GM19372 (cell line): ENCODE results near the gene SMARCD1.

Experiments used
- ATAC-seq: cut with Tn5 transposase; IDR thresholded peaks from one replicate; pipeline ENCODE4 v1.9.1; 2021; ENCODE audit warnings: mild to moderate bottlenecking, low read depth, moderate library complexity; ENCODE audit not compliant: unreplicated experiment

SMARCD1 gene

GRCh38 chr12:50056639-50056976 lies 28.5 kb upstream of the SMARCD1 start:
- ATAC-seq, result no peak

DNA sequence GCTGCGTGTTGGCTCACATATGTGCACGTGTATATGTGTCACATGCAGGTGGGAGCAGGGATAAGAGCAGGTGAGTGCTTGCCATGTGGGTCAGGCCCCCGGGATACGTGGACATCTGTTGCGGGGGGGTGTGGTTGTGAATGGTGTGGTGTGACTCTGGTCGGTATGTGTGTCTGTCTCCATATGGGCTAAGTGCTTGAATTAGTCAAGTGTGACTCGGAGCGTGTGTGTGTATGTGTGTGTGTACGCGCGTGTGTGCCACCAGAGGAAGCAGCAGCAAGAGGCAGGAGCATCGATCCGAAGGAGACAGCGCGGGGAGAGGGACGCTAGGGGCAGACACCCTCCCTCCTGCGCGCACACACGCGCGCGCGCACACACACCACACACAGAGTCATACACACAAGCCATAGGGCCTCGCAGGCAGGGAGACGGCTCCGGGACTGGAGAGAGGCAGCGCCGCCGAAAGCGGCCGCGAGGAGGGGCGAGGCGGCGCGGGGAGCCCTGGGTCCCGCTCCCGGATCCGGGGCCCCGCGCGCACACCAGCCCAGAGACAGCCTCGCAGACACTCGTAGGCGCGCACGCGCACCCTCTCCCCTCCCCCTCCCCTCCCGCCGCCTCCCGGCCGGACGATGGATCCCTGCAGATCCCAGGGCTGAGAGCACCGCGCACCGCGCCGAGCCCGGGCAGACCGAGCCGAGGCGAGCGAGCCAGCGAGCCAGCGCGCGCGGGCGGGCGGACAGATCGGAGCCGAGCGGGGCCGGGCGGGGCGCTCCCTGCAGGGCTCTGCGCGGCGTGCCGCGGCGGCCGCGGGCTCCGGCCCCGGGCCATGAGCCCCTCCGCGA lies 27.9 kb upstream of the SMARCD1 start, which contains the start of gene ASIC1:
Gene ASIC1 (plus strand): TSS at position 597 of the 842 bp plus-strand sequence. CDS start 1,171 bp downstream, outside the sequence.
- no peak for ATAC-seq

DNA sequence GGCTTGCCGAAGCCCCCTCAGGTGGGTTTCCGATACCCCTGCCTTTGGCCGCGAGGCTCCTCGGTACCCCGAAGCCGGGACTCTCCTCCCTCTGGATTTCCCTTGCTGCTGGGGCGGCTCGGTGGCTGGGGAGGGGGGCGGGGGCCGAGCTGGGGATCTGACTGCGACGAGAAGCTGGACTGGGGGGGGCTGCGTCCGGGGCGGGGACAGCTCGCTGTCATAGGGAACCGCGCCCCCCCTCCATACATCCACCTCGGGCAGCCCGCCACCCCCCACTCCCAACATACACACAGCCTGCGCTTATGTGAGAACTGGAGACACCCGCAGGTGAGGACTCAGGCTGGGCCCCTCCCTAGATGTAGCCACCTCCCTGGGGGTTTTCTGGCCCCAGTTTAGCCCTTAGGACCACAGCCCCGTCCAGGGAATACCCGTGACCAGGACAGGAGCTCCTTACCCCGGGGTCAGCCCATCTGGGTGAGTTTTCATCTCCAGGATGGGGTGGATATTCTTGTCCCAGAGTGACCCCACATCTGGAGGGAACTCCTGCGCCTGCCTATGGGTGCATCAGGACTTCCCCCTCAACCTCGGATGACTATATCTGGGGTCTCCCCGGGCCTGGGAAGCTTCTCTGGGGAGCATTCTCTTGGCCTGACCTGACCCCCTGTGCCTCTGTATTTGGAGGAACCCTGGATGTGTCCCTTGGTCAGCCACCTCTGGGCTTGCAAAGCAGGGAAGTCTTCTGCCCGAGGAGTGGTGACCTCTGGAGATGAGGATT lies 27.1 kb upstream of the SMARCD1 start:
- no peak for ATAC-seq

GRCh38 chr12:50058743-50059312 lies 26.3 kb upstream of the SMARCD1 start:
- no peak for ATAC-seq

- ATAC-seq, result no peak
Measured at GRCh38 chr12:50059440-50060119, 25.6 kb upstream of the SMARCD1 start.

GRCh38 chr12:50060120-50060468 lies 25.0 kb upstream of the SMARCD1 start:
- ATAC-seq, result no peak

GRCh38 chr12:50061171-50061570 lies 24.0 kb upstream of the SMARCD1 start:
- ATAC-seq, result no peak

DNA sequence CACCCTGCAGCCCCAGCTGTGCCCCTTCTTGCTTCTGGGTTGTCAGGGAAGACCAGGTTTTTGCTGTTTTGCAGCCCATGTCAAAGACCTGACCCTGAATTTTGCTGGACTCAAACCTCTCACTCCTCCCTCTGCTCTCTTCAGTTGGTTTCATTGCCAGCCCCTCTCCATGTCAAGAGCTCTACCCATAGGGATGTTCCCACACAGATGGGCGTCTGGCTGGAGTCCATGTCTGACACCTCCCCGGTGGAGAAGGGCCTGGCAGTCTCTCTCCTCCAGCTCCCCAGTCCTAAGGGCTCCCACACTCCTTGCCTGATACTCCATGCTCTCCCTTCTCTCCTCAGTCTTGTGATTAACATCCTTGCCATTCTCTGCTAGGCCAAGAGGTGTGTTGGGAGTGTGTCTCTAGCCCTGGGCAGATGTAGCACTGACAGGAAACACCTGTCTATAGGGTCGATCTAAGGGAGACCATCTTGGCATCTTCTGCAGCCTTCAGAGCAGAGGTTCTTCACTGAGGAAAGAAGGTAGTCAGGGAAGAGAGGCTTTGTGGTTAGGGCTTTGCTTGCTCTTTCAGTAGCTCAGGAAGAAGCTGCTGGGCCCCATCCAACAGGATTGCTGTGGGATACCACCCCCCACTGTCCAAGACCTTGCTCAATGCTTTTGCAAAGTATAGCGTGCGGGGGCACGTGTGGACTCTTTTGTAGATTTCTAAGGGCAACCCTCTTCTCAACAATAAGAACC lies 23.0 kb upstream of the SMARCD1 start:
- no peak for ATAC-seq

DNA sequence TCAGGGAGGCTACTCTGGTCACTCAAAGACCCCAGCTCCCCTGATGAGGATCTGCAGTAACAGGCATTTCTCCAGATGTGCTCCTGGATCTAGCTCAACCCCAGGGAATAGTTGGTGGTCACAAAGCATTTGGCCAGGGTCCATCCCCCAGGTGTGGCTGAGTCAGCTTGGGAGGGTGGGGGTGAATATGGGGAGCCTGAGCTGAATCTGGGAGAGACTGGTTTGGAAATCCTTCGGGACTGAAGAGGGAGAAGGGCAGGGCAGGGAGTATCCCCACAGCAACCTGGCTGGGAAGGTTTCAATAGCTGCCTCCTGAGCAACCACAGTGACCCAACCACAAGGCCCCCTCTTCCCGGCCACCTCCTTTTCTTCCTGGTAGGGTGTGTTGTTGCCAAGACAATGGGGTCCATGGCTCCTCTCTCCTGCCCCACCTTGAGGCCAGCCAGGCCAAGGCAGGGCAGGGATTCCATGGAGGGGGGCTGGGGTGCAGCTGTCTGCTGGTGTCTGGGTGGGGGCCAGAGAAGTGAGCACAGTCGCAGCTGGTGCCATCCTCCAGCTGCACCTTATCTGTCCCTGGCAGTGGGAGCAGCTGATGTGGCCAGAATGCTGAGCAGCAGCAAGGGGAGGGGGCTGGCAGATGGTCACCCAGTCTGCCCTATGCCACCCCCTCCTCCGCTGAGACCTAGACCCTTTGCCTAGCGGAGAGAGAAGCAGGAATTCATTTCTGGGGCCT lies 22.2 kb upstream of the SMARCD1 start:
- no peak for ATAC-seq

GRCh38 chr12:50065726-50066310 lies 19.3 kb upstream of the SMARCD1 start:
- no peak for ATAC-seq

DNA sequence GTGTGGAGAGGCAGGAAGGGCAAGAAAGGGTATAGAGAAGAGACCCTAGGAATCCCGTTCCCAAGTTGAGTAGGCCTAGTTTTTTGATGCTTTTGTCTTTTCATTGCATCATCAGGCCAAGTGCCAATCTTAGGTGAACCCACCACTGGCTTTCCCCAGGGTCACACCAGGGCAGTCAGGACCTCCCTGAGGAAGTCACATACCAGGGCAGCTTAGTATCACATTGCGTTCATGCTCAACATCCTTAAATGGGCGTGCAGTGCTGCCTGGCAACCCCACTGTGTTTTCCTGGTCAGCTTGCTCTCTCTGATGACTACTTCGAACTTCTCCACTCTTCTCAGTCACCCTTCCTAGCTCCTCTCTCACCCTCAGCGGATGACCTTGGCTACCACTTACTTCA lies 18.7 kb upstream of the SMARCD1 start:
- ATAC-seq, result no peak

DNA sequence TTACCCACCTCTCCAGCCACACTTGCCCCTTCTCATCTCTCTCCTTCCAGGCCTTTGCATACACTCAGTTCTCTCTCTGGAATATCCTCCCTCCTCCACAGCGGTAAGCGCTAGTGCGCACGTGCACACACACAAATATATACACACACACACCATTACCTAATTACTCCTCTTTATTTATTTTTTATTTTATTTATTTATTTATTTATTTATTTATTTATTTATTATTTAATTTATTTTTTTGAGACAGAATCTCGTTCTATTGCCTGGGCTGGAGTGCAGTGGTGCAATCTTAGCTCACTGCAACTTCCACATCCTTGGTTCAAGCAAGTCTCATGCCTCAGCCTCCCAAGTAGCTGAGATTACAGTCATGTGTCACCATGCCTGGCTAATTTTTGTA lies 16.1 kb upstream of the SMARCD1 start:
- no peak for ATAC-seq

- ATAC-seq, result no peak
Measured at GRCh38 chr12:50069539-50069938, 15.6 kb upstream of the SMARCD1 start.

DNA sequence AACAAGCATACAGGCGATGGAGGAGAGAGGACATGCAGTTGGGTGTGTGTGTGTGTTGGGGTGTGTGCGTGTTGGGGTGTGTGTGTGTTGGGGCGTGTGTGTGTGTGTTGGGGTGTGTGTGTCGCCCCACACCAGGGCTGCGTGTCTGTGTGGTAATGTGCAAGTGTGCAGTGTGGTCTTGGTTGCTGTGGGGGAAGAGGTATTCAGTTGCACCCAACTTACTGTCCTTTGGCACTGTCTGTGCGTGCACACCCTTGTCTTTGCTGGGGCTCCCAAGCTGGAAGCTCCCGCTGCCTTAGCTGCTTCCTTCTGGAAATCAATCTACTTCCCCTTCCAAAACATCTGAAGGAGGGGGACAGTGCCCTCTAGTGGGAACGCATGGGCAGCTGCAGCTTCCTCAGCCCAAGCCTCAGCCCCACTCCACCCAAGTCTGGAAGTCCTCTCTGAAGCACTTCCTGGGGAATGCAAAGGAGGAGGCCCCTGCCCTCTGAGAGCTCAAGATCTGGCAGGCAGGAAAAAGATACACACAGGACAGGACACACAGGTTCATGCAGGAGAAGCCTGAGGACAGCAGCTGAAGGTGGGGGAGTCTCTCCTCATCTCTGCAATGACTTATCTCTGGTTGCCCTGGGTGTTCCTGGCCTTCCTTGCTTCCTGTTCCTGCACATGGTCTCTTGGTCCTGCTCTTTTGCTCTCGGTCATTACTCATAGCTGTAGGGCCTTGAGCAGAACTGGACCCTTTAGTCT lies 14.7 kb upstream of the SMARCD1 start:
- ATAC-seq, result no peak

GRCh38 chr12:50072198-50072907 lies 12.8 kb upstream of the SMARCD1 start:
- no peak for ATAC-seq

DNA sequence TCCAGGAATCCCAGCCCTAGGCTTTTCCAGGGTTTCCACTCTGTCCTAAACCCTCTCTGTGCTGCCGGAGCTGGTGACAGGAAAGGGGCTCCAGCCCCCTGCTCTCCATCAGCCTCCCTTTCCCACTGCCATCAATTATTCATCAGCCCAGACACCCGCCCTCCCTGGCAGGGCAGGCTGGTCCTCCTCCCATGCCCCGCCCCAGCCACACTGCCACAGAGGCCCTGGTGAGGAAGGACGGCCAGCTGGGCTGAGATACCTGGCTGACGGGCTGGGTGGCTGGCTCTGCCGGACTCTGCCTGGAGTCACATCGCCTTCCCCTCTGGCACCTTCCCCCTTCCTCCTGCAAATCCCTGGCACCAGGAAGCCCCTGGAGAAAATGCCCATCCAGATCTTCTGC lies 11.9 kb upstream of the SMARCD1 start:
- no peak for ATAC-seq

- ATAC-seq, result no peak
Measured at GRCh38 chr12:50073712-50074111, 11.4 kb upstream of the SMARCD1 start.
